GM12873 (cell line): ENCODE measurements around the gene NT5DC2.
A peak's percentile ranks its signal among the peaks of the same experiment; 100 is the strongest.

Source experiments
- TF ChIP-seq, protein P1 (sequence below): IDR thresholded peaks from 2 replicates; pipeline ENCODE4 v1.5.1; 2012; ENCODE audit warnings: low read depth, mild to moderate bottlenecking, moderate library complexity, low read length, control low read depth; ENCODE audit not compliant: insufficient read depth; ENCODE audit errors: missing control alignments

The NT5DC2 gene

DNA sequence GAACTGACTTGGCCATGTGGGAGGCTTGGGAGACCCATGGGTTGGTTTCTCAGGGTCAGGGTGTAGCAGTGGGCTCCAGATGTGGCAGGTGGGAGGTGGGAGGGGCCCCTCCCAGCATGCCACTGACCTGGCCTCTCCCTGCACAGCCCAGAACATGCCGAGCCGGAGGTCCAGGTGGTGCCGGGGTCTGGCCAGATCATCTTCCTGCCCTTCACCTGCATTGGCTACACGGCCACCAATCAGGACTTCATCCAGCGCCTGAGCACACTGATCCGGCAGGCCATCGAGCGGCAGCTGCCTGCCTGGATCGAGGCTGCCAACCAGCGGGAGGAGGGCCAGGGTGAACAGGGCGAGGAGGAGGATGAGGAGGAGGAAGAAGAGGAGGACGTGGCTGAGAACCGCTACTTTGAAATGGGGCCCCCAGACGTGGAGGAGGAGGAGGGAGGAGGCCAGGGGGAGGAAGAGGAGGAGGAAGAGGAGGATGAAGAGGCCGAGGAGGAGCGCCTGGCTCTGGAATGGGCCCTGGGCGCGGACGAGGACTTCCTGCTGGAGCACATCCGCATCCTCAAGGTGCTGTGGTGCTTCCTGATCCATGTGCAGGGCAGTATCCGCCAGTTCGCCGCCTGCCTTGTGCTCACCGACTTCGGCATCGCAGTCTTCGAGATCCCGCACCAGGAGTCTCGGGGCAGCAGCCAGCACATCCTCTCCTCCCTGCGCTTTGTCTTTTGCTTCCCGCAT lies 46.4 kb downstream of the NT5DC2 start:
- TF ChIP-seq, protein P1, sequence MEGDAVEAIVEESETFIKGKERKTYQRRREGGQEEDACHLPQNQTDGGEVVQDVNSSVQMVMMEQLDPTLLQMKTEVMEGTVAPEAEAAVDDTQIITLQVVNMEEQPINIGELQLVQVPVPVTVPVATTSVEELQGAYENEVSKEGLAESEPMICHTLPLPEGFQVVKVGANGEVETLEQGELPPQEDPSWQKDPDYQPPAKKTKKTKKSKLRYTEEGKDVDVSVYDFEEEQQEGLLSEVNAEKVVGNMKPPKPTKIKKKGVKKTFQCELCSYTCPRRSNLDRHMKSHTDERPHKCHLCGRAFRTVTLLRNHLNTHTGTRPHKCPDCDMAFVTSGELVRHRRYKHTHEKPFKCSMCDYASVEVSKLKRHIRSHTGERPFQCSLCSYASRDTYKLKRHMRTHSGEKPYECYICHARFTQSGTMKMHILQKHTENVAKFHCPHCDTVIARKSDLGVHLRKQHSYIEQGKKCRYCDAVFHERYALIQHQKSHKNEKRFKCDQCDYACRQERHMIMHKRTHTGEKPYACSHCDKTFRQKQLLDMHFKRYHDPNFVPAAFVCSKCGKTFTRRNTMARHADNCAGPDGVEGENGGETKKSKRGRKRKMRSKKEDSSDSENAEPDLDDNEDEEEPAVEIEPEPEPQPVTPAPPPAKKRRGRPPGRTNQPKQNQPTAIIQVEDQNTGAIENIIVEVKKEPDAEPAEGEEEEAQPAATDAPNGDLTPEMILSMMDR, result no peak

DNA sequence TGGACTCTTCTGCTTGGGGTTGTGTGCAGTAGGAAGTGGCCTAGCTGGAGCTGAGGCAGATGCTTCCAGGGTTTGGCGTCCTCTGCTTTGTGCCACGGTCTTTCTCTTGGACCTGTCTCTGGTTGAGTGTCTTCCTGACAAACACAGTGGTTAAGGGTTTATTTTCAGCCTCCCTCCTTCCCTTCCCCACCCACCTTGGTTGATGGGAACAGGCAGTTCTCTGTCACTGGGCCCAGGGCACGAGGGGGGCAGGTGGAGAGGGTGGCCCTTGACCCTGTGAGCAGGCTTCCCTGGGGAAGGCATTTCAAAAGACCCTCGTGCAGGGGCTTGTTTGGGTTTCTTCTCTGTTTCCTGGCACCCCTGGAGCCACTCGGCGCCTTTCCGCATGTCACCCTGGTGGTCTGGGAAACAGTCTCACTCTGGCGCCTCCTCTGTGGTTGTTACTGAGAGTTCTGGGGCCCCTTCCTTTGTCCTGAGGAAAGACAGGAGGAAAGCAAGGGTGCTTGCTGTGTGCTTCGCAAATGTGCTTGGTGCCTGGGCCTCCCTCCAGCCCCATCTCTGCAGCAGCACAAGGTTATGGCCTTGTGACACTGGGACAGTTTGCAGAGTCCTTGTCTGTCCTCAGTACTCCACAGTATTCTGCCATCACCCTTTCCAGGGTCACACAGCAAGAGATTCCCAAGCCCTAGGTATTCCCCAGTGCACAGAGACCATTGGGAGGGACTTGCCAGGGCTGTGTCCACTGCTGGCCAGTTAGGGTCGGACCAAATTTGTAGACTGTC lies 48.8 kb downstream of the NT5DC2 start:
- TF ChIP-seq, protein P1, result no peak

DNA sequence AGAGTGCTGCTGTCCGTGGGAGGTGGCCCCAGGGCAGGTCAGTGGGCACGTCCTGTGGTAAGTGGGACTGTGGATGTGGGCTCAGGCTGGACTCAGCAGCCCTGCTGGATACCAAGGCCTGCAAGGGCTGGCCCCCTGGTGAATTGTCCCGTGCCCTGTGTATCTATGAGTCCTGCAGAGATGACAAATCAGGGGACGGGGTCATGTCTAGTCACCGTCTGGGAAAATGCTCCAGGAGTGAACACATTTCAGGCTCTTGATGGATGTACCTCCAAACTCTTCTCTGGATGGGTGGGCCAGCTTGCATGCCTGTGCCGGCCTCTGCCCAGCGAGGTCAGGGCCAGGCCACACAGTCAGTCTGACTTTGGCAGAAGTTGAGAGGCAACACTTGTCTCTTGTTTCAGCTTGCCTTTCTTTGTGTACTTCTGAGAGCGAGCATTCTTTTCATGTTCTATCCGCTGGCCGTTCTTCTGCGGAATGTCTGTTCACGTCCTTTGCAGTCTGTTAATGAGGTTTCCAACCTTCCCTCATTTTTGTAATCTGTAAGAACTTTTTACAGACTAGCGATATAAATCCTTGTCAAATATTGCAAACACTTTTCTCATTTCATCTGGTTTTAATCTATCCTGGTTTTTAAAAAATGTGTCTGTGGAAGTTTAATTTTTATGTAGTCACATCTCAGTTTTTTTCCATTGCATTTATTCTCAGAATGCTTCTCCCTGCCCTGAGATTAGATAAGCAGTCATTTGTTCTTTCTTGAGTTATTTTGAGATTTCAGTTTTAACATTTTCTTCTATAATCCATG lies 49.9 kb downstream of the NT5DC2 start:
- TF ChIP-seq, protein P1, result no peak

DNA sequence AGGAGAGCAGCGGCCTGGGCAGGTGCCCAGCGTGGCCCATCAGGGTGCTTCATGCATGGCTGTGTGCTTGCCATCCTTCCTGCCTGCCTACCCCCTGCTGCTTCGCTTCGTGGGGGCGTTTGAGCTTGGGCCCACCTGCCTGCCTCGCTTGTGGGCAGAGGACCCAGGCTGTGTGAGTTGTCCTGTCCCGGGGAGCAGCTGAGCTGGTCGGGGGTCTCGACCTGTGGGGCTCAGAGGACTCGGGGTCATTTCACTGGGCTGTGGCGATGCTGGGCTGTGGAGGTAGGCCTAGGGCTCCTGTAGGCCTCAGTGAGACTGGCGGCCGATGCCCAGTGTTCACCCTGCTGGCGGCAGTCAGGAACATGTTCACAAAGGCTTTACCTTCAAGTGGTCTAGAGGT lies 50.6 kb downstream of the NT5DC2 start:
- TF ChIP-seq, protein P1, result no peak

DNA sequence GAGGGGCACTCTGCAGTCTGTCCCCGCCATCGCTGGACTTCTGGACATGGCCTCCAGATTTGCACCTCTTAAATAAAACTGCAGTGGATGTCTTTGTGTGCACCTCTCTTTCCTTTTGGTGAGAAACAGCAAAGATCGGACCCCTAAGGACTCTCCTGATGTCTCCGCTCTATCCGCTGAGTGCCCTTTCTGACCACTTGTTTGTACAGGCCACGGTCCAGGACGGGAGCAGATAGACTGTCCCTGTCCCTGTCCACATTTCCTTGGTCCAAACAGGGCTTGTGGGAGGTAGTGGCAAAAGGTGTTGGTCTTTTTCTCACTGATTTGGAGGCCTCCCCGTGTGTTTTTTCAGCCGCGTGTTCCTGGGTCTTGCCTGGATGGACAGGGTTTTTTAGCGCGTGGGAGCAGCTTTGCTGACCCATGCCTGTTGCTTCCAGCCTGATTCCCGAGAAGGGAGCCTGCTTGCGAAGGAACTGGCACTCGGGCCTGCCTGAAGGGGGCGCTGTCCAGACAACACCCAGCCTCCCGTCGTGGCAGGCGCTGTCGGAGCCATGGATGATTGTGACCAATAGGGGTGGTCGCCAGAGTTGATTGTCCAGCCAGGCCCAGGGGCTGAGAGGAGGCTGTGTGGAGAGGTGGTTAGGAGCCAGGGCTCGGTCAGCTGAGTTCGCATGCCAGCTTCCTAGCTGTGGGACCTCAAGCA lies 51.7 kb downstream of the NT5DC2 start:
- TF ChIP-seq, protein P1, result peak; percentile 53

DNA sequence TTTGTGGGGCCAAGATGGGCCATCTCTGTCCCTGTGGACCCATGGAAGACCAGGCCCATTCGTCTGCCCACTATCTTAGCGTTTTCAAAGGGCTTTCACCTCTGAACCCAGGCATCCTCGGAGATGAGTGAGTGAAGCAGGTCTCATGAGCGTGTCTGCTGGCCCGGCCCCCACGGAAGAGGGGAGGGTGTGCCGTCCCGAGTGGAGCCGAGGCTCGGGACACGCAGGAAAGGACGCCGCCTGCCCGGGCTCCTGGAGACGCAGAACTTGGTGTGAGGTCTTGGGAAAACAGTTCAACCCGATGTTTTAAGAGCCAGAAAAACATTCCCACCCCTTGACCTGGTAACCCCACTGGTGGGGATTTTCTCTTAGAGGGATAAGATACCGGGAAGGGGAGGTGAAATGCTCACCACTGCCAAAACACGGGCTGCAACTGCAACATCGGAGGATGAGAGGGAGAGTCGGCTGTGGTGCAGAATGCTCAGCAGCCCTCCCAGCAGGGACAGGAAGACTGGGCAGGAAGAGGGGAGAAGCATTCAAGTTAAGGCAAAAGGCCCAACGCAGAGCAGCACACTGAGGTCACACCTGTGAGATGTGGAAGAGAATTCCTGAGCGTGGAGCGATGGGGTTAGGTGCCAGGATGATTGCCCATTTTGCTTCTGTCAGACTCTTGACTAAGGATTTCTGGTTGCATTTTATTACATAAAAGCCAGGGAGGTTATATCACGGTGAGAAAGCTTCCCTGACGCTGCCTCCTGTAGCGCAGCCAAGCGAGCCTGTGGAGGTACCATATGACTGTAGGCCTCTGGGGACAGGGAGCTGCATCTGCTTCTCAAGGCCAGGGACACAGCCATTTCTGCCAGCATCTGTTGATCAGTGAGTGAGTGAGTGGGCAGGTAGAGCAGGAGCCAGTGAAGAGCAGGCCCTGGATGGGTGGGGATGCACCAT lies 52.6 kb downstream of the NT5DC2 start:
- TF ChIP-seq, protein P1, result no peak
